Stimulated activated CD8-positive, alpha-beta memory T cell treated with anti-CD3 and anti-CD28 coated beads, Interleukin-15, amount 100 ng/mL, for 24 hours (primary cell): Measurements from ENCODE around the gene CHCHD6.
"Not testable (repeated sequence)": the region's sequence is repeated elsewhere in the genome, so short reads cannot be mapped to it uniquely, and the experiment has no call there.

Source experiments
- DNase-seq: peaks from one replicate; pipeline ENCODE4 v3.0.0-alpha.2; 2020; ENCODE audit warnings: low read depth

Gene CHCHD6

DNA sequence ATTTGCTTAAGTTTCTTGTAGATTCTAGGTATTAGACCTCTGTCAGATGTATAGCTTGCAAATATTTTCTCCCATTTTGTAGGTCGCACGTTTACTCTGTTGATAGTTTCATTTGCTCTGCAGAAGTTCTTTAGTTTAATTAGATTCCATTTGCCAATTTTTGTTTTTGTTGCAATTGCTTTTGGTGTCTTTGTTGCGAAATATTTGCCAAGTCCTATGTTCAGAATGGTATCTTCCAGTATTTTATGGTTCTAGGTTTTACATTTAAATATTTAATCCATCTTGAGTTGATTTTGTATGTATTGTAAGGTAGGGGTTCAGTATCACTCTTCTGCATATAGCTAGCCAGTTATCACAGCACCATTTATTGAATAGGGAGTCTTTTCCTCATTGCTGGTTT lies 64.9 kb downstream of the CHCHD6 start:
- no peak for DNase-seq

GRCh38 chr3:126770096-126770495 lies 66.1 kb downstream of the CHCHD6 start:
- DNase-seq, result no peak

GRCh38 chr3:126773167-126773566 lies 69.1 kb downstream of the CHCHD6 start:
- DNase-seq, result no peak

DNA sequence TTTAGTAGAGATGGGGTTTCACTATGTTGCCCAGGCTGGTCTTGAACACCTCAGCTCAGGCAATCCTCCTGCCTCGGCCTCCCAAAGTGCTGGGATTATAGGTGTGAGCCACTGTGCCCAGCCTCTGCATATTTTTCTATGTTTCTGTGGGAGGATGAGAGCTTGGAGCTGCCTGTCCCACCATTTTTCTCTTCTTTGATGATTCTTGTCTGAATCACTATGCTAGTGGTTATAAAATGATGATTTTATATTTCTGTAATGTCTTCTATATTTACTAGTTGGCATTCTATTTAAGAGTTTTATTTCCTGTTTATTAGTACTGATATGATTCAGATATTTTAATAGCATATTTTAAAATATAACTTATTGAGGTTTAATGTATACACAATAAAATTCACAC lies 69.7 kb downstream of the CHCHD6 start:
- no peak for DNase-seq

DNA sequence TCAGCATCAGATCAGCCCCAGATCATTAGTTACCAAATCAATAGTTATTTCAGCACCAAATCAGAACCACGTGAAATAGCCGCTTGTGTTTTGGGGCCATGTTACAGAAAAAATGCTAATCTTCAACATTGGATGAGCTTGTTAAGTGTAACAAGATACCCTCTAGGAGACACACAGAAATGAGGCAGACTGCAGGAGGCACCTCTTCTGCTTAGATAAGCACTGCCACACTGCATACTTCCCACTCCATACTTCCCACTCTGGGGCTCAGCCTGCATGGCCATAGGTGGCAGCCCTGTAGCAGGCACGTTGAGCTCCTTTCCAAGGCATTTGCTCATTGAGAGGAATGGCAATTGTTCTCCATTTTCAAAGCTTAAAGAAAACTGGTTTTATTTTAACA lies 73.3 kb downstream of the CHCHD6 start:
- no peak for DNase-seq

DNA sequence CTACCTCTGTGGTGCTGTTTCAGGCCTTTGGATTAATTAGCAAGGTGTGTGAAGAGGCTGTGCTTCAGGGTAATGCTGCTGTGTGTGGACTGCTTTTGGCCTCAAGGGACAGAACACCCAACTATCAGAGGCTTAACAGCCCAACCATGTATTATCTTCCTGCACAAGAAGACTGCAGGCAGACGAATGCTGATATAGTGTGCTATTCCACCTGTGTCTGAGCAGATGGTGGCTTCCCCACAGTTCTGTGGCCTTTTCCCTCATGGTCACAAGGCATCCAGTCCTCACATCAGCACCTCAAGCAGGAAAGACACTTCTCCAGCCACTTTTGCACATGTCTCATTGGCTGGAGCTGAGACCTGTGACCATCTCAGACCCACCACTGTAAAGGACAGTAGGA lies 76.6 kb downstream of the CHCHD6 start:
- no peak for DNase-seq

DNA sequence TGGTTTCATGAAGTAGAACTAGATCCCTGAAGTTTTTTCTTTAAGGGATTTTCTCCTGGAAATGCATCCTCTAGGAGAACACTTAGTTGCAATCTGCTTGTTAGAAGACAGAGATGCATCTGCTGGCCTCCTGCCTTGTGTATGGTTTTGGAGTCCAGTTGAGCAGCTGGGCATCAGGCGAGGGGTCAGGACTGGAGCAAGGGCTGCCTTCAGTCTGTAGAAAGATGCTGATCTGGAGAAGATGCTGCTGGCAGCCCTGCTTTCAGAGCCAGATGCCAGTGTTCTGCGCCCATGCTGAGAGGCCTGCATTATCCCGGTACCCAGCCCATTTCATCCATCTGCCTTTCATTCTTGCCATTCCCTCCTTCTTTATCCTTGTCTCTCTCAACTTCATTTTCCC lies 77.4 kb downstream of the CHCHD6 start:
- DNase-seq, result no peak

GRCh38 chr3:126781889-126782491 lies 78.0 kb downstream of the CHCHD6 start:
- no peak for DNase-seq

GRCh38 chr3:126782536-126782935 lies 78.5 kb downstream of the CHCHD6 start:
- no peak for DNase-seq

DNA sequence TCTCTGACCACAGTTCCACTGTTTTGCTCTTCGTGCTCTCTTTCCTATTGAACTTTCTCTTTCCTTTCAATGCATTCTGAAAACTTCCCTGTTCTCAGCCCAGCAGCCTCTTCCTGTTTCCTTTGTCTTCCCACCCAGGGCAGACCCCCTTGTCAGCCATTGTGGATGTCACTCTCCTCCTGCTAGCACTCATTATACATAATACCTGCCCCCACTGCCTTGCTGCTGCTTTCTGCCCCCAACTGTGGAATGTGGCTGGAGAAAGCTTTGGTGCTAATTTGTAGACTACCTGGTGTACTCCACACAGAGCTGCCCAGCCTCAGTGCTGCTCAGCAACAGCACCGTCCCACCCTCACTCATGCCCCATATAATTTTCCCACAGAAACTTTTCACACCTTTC lies 80.2 kb downstream of the CHCHD6 start:
- no peak for DNase-seq

- not testable (repeated sequence) for DNase-seq
Observed at GRCh38 chr3:126791320-126791719, 87.3 kb downstream of the CHCHD6 start.

GRCh38 chr3:126792998-126793397 lies 89.0 kb downstream of the CHCHD6 start:
- no peak for DNase-seq

DNA sequence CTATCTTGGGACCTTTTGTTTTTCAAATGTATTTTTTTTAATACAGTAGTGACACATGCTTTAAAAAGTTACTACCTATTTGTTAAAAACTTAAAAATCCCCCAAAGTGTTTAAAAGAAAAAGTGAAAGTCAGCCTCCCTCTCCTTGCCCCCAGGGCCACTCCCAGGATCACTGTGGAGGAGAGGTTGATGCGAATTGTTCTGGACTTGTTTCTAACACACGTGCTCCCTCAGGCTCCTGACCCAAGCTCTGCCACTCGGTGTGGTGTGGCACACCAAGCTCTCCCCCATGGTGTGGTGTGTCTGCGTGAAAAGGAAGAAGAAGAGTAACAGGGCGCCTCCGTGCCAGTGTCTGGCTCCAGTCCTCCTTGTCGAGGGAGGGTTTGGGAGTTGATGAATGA lies 93.5 kb downstream of the CHCHD6 start:
- DNase-seq, result no peak

DNA sequence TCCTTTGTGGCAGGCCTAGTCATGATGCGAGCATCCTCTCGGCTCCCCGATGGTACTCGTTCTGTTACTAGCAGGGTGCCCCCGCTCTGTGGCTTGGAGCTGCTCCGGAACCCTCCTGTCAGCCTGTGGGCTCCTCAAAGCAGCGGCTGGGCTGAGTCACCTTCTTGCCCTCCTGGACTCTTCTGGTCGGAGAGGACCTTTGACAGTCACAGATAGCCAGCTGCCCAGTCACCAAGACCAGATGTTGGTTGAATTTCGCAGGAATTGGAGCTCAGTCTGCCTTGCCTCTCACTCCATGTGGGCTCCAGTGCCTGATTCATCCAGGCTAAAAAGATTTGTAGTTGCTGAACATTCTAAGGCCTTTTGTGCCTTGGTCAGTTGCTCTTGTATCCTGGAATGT lies 94.5 kb downstream of the CHCHD6 start:
- DNase-seq, result no peak

DNA sequence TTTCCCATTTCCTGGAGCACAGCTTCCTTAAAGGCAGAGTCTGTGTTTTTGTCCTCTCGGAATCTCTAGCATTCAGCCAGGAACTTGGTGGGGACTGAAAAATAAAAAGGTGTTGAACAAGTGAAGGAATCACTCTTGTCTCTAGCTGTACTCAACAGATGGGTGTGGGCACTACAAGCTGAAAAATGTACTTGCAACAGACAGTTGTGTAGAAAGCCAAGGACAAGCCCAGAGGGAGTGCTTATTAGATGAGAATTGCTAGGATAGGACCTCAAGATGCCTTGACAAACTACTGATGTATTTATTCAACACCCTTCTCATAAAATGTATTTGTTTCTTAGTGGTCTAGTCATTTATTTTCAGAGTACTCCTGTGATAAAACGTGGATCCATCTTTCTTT lies 95.1 kb downstream of the CHCHD6 start:
- DNase-seq, result no peak

GRCh38 chr3:126801312-126801711 lies 97.3 kb downstream of the CHCHD6 start:
- not testable (repeated sequence) for DNase-seq

DNA sequence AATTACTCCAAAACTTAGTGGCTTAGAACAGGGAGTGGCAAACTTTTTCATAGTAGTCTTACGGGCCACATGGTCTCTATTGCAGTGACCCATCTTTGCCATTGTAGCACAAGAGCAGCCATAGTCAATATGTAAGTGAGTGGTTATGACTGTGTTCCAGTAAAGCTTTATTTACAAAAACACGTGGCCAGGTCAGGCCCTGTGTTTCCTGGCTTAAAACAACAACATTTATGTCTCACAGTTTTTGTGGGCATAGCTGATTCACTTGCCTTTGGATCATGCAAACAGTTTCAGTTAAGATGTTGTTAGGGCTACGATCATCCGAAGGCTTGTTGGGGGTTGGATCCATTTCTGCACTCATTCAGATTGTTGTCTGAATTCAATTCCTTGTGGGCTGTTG lies 103.8 kb downstream of the CHCHD6 start:
- no peak for DNase-seq

- DNase-seq, result no peak
Observed at GRCh38 chr3:126811530-126811929, 107.5 kb downstream of the CHCHD6 start.

- DNase-seq, result no peak
Observed at GRCh38 chr3:126816298-126816697, 112.3 kb downstream of the CHCHD6 start.

DNA sequence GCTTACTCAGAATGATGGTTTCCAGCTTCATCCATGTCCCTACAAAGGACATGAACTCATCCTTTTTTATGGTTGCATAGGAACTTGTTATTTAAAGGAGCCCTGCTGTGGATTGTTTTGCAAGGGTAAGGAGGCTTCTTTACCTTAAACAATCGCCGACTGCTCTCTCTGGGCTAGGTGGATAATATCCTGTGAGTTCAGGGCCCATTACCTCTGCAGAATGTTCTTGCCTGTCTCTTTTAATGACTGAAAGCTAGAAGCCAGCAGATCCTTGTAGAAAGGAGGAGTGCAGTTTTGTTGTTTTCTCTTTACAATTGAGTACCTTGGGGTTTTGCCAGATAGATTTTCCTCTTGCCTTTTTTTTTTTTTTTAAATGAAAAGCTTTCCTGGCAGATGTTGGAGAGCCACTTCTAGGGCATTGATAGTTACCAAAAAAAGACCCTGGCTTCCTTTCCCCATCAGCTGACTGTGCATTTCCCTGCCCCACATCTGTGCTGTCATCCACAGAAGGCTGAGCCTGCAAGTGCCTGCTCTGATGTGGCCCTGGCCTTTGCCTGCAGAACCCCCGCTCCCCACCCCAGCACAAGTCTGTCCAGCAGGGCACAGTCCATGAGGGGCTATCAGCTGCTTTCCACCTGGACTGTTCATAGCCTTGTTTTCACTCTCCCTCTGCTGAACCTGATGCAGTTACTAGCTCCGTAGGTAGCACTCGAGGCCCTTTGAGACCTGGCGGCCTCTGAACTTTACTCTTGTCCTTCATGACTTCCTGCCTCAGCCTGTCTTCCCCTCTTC lies 113.1 kb downstream of the CHCHD6 start:
- DNase-seq, result no peak

- no peak for DNase-seq
Observed at GRCh38 chr3:126817781-126818180, 113.7 kb downstream of the CHCHD6 start.

- DNase-seq, result no peak
Observed at GRCh38 chr3:126818400-126819095, 114.5 kb downstream of the CHCHD6 start.

- no peak for DNase-seq
Observed at GRCh38 chr3:126826693-126827092, 122.7 kb downstream of the CHCHD6 start.
